DMS153 treated with DMSO at 0.1 percent for 48 hours (cell line): Measurements from ENCODE around the gene ASTL.

ENCODE experiments used
- DNase-seq: peaks from one replicate; lab custom pipeline; 2025; ENCODE audit not compliant: unreplicated experiment; lab: John Stamatoyannopoulos, UW

The ASTL gene

GRCh38 chr2:96083989-96084857 is 54.1 kb downstream of the ASTL start:
- no peak for DNase-seq

GRCh38 chr2:96083064-96083939 is 55.0 kb downstream of the ASTL start:
- DNase-seq: no peak

DNA sequence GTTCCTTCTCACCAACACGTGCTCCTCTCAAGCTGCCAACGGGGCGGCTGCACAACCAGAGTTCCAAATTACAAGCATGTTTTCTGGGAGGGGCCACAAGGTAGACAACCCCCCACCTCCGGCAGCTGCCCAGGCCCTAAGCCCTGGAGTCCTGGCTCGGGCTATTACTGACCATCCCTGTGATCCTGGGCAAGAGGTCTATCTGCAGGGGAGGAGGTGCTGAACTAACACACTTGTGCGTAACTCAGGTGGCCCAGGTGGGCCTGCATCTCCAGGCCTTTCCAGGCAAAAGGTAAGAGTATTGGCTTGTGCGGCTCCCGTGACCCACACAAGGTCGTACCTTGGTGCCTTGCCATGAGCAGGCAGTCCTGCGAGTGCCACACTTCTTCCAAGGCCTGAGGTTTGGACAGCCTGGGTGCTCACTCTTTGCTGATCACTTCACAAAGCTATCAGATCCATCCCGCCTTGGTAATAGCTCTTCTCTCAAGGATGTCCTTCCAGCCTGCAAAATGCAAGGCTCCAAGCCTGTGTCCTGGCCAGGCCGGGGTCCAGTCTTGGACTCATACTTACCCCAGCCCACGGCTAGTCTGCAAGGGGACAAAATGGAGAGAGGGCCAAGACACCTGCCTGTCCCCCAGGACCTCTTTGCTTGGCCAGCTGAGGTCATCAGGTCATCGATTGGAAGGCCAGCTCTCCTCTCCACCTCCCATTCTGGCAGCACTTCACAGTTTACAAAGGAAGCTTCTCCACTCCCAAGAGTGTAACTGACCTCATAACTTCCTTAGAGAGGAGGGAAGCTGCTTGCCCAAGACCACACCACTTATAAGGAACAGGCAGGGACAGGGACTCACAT is 55.9 kb downstream of the ASTL start:
- no peak for DNase-seq

GRCh38 chr2:96081042-96081441 is 57.3 kb downstream of the ASTL start:
- no peak for DNase-seq

- no peak for DNase-seq
Measured at GRCh38 chr2:96075199-96075771, 63.0 kb downstream of the ASTL start.

DNA sequence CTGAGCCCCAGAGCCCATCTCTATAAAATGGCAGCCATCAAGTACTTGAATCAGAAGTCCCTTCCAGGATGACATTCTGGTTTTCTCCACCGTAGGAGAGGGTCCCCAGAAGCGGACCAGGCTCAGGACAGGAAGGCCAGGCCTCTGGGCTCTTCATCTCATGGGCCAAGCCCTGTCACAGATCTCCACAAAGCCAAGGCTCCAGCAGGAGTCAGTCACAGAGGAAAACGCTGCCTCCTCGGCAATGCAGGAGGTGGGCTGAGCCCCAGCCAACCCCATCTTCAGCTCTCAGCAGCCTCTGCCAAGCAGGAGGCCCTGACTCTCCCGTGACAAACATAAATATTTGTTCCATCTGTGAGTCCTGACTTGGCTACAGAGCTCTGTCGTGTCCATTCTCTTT is 64.1 kb downstream of the ASTL start:
- no peak for DNase-seq

- DNase-seq: no peak
Measured at GRCh38 chr2:96073170-96073775, 65.0 kb downstream of the ASTL start.
